HFFc6 (cell line): ENCODE data around the gene CXorf58. TPM values are rescaled to one million over a fixed set of nuclear protein-coding genes. Genes with fewer than 3 reads are reported as not detected.
"Not testable (repeated sequence)": the region's sequence is repeated elsewhere in the genome, so short reads cannot be mapped to it uniquely, and the experiment has no call there.

Experiments used
- DNase-seq: peaks from one replicate; pipeline ENCODE4 v3.0.0-alpha.2; 2018
- H3K27ac Mint-ChIP-seq: 2 replicates; pipeline ENCODE4 v1.8.0; 2020; ENCODE audit warnings: mild to moderate bottlenecking, mixed read lengths
- H3K27me3 Mint-ChIP-seq: 2 replicates; pipeline ENCODE4 v1.8.0; 2021; ENCODE audit warnings: mild to moderate bottlenecking, moderate library complexity, mixed read lengths; ENCODE audit not compliant: insufficient read depth
- H3K36me3 Mint-ChIP-seq: 2 replicates; pipeline ENCODE4 v1.8.0; 2021; ENCODE audit warnings: low read depth, mixed read lengths
- H3K4me1 Mint-ChIP-seq: 2 replicates; pipeline ENCODE4 v1.8.0; 2020; ENCODE audit warnings: low read depth, mixed read lengths
- H3K4me3 Mint-ChIP-seq: 2 replicates; pipeline ENCODE4 v1.8.0; 2020; ENCODE audit warnings: mild to moderate bottlenecking, moderate library complexity, mixed read lengths
- H3K9me3 Mint-ChIP-seq: 2 replicates; pipeline ENCODE4 v1.8.0; 2020; ENCODE audit warnings: mild to moderate bottlenecking, mixed read lengths
- CTCF ChIP-seq: fragments of 200-600 bp; sonication (generic); IDR thresholded peaks from 2 replicates; pipeline ENCODE4 v1.5.0; 2021; ENCODE audit warnings: antibody characterized with exemption, mild to moderate bottlenecking
- long read RNA-seq: library from polyadenylated mRNA; unstranded; transcript quantifications from one replicate; pipeline ENCODE4 v2.0.0, GENCODE V29; 2019
- total RNA-seq, 6 experiments: library from RNA; stranded (reverse); fragmentation: NEBNext Ultra II Directional; extraction: Animal tissue kit (Norgen Biotek cat#: 25700); gene quantifications; 2 replicates in 1 of 6; 3 replicates in 5 of 6; pipeline ENCODE4 v1.2.3, GENCODE V29; 2021

CXorf58 gene
- not detected for total RNA-seq
- long read RNA-seq = 0 reads

GRCh38 chrX:23907498-23908218, at the start of gene CXorf58, which contains the start of gene APOO:
Gene CXorf58, plus strand, starts transcription at chrX:23908006. Its CDS starts 2,297 bp downstream, at chrX:23910303.
Gene APOO, minus strand, starts transcription at chrX:23907938. Its CDS starts 236 bp downstream, at chrX:23907702.
- peak within 1 kb of the TSS; percentile 82 for H3K4me3 Mint-ChIP-seq
- no peaks in the 10 kb centered on the region for H3K27me3 Mint-ChIP-seq
- H3K9me3 Mint-ChIP-seq = no peaks in the 10 kb centered on the region
- peak; percentile 86 for DNase-seq
- peak within 1 kb of the TSS; percentile 75 for H3K27ac Mint-ChIP-seq
- peaks cover 22% of the 10 kb centered on the region for H3K4me1 Mint-ChIP-seq
- TF ChIP-seq CTCF = peak; percentile 79
- H3K36me3 Mint-ChIP-seq = no peaks in the 10 kb centered on the region

- not testable (repeated sequence) for H3K27ac Mint-ChIP-seq, H3K4me3 Mint-ChIP-seq, DNase-seq, H3K36me3 Mint-ChIP-seq, H3K4me1 Mint-ChIP-seq, H3K27me3 Mint-ChIP-seq, H3K9me3 Mint-ChIP-seq
These were observed 48.6 kb upstream of the CXorf58 start for GRCh38 chrX:23859238-23859637.

GRCh38 chrX:23861215-23861896, 46.5 kb upstream of the CXorf58 start:
- Mint-ChIP-seq H3K4me1 (no peaks in the 10 kb centered on the region), H3K9me3 (no peaks in the 10 kb centered on the region), H3K27me3 (no peaks in the 10 kb centered on the region; the same call in 1 of the 2 replicates), H3K36me3 (peaks cover 6% of the 10 kb centered on the region), H3K4me3 (no peak overlapping the region), H3K27ac (no peak overlapping the region)
- DNase-seq = no peak
- TF ChIP-seq CTCF = no peak

GRCh38 chrX:23861952-23862351, 45.9 kb upstream of the CXorf58 start:
- not testable (repeated sequence) for H3K9me3 Mint-ChIP-seq, H3K36me3 Mint-ChIP-seq, H3K27me3 Mint-ChIP-seq, H3K4me3 Mint-ChIP-seq, H3K4me1 Mint-ChIP-seq, H3K27ac Mint-ChIP-seq, DNase-seq

- Mint-ChIP-seq H3K4me1 (no peaks in the 10 kb centered on the region), H3K27ac (no peak overlapping the region), H3K27me3 (no peaks in the 10 kb centered on the region; the same call in 1 of the 2 replicates), H3K36me3 (peaks cover 6% of the 10 kb centered on the region), H3K4me3 (no peak overlapping the region), H3K9me3 (no peaks in the 10 kb centered on the region)
- DNase-seq = no peak
- no peak for TF ChIP-seq CTCF
These were observed 43.0 kb upstream of the CXorf58 start for GRCh38 chrX:23864742-23865326.

GRCh38 chrX:23870041-23870440, 37.8 kb upstream of the CXorf58 start:
- H3K27me3 Mint-ChIP-seq = no peaks in the 10 kb centered on the region
- H3K4me1 Mint-ChIP-seq = peaks cover 8% of the 10 kb centered on the region
- peaks cover 5% of the 10 kb centered on the region; the same call in 1 of the 2 replicates for H3K36me3 Mint-ChIP-seq
- H3K9me3 Mint-ChIP-seq = no peaks in the 10 kb centered on the region
- TF ChIP-seq CTCF = no peak
- DNase-seq = no peak
- H3K4me3 Mint-ChIP-seq = no peak overlapping the region
- no peak overlapping the region for H3K27ac Mint-ChIP-seq
